AG09309 (cell line): ENCODE data around the gene L3HYPDH.

Experiments used
- DNase-seq: peaks from one replicate; pipeline ENCODE4 v3.0.0-alpha.2; 2010; ENCODE audit warnings: low read depth
- H3K4me3 ChIP-seq: 2 replicates; pipeline ENCODE4 v1.5.1; 2011; ENCODE audit warnings: mild to moderate bottlenecking, low read depth, low read length, moderate library complexity; ENCODE audit not compliant: control insufficient read depth
- TF ChIP-seq, protein P1 (sequence below): IDR thresholded peaks from 2 replicates; pipeline ENCODE4 v1.5.1; 2011; ENCODE audit warnings: mild to moderate bottlenecking, low read depth, low read length, inconsistent platforms; ENCODE audit not compliant: insufficient read depth, control insufficient read depth; ENCODE audit errors: missing control alignments

The L3HYPDH gene

DNA sequence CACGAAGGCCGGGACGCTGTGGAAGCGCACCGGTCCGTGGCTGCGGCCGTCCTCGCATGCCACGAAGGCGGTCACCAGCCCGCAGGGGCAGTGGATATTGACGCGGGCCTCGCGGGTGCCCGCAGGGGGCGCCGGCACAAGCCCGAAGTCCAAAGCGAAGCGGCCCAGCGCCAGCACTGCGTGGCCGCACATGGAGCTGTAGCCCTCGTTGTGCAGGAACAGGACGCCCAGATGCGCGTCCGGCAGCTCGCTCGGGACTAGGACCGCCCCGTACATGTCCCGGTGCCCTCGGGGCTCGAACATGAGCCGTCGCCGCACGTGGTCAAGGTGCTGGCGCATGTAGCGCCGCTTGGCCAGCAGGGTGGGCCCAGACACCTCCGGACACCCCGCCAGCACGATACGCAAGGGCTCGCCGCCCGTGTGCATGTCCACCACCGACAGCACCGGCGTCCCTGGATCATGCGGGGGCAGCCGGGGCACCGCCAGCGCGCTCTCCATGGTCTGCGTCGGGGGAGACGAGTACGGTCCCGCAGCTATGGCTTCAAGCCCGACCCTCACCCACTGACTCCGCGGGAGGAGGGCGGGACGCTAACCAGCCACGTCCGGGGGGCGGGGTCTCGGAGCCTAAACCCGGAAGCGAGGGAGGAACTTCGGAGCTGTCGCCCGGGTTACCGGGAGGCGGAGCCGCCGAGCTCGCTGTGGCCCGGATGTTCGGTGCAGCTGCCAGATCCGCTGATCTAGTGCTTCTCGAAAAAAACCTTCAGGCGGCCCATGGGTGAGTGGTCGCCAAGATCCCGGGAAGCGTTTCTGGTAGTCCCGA is at the start of gene L3HYPDH, which contains the start of gene JKAMP:
TSS of gene L3HYPDH (minus strand) at position 590 of the 820 bp plus-strand sequence. CDS start at position 498, 92 bp downstream.
TSS of gene JKAMP (plus strand) at position 699 of the 820 bp plus-strand sequence. CDS start at position 772, 73 bp downstream.
- TF ChIP-seq, protein P1, sequence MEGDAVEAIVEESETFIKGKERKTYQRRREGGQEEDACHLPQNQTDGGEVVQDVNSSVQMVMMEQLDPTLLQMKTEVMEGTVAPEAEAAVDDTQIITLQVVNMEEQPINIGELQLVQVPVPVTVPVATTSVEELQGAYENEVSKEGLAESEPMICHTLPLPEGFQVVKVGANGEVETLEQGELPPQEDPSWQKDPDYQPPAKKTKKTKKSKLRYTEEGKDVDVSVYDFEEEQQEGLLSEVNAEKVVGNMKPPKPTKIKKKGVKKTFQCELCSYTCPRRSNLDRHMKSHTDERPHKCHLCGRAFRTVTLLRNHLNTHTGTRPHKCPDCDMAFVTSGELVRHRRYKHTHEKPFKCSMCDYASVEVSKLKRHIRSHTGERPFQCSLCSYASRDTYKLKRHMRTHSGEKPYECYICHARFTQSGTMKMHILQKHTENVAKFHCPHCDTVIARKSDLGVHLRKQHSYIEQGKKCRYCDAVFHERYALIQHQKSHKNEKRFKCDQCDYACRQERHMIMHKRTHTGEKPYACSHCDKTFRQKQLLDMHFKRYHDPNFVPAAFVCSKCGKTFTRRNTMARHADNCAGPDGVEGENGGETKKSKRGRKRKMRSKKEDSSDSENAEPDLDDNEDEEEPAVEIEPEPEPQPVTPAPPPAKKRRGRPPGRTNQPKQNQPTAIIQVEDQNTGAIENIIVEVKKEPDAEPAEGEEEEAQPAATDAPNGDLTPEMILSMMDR, result peak; percentile 59
- peak; percentile 73 for DNase-seq

DNA sequence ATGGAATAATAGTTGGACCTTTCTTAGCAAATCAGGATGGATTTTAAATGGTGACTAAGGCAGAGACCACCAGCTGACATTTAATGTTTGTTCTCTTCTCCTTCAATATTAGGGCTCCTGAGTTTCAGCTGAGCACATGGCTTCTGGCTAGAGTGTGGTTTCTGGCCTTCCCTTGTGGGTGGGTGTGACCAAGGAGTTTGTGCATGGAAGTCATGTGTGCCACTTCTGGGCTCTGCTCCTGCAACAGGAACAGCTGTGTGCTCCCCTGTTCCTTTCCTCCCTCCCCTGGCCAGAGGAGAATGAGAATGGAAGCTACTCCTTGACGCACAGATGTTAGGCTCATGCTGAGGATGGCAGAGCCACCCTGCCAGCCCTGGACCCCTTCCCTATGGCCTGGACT is 48.2 kb upstream of the L3HYPDH start:
- DNase-seq, result no peak
- no peak overlapping the region for H3K4me3 ChIP-seq
- TF ChIP-seq, protein P1, result no peak

More for the DNA sequence above, at the start of gene L3HYPDH, which contains the start of gene JKAMP:
- H3K4me3 ChIP-seq, result peak within 1 kb of the TSS; percentile 94

DNA sequence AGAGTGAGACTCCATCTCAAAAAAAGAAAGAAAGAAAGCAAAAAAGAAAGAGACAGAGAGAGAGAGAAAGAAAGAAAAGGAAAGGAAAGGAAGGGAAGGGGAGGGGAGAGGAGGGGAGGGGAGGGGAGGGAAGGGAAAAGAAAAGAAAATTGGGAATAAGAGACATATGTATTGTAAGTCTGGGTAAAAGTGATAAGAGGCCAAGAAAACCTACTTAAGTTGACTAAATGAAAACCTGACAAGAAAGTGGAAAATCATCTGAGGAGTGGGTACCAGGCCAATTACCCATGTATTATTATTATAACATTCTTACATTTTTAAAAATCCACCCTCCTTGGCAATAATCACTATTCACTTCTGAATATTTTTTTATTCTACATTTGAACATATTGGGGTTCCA is 46.1 kb upstream of the L3HYPDH start:
- no peak for DNase-seq
- TF ChIP-seq, protein P1, result no peak
- no peak overlapping the region for H3K4me3 ChIP-seq

DNA sequence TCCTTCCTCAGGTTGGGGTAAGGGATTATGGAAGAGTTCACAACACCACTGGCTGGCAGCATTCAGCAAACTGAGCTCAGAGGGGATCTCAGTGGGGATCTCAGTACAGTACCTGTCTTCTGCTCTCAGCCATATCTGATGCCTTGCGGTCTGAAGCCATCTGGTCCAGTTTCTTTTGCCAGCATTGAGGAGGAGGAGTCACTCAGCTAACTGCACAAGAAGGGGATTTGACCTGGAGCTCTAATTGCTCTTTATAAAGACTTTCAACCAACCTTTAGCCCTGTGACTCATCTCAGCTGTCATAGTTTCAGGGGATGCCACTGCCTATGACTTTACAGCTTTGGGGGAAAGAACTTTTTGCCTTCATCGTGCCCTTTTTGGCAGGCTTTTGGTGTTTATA is 45.0 kb upstream of the L3HYPDH start:
- DNase-seq, result no peak
- TF ChIP-seq, protein P1, result no peak
- H3K4me3 ChIP-seq, result no peak overlapping the region

DNA sequence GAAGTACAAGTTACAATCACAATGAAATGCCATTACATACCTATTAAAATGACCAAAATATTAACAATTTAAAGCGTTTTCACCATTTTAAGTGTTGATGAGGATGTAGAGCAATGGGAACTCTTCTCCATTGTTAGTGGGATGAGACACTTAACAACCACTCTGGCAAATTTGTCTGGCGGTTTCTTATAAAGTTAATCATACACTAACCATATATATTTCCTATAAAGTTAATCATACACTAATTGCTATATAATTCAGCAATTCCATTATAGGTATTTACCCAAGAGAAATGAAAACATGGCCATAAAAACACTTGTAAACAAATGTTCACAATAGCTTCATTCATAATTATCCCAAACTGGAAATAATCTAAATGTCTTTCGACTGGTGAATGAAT is 36.0 kb upstream of the L3HYPDH start:
- no peak for DNase-seq
- TF ChIP-seq, protein P1, result no peak
- no peak overlapping the region for H3K4me3 ChIP-seq

DNA sequence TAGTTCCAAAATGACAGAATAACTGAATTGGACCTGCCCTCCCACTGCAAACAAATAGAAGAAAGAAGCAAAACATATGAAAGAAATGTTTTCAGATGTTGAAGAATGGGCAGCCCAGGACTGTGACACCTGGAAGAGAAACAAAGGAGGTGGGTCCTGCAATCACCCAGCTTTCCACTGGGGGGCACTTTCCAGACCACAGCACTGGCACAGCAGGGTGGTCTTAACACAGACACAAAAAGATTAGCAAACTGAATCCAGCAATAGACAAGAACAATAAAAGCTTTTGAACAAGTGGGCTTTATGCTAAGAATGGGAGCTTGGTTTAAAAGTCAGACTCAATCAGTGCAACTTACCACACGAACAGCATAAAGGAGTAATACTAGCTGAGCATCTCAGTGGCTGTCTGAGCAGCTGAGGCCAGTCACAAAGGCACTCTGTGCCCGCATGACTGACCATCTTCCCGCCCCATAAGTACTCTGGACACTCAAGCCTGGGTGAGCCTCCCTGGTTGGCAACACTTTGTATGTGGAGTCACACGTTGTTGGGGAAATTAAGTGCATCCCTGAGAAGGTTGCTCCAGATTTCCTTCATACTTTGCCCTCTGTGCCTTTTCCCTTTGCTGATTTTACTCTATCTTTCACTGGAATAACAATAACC is 27.8 kb upstream of the L3HYPDH start:
- H3K4me3 ChIP-seq, result no peak overlapping the region
- TF ChIP-seq, protein P1, result peak; percentile 48
- DNase-seq, result no peak
